T follicular helper cell (primary cell): ENCODE results near the gene SHC2.
"Not testable (repeated sequence)": the region's sequence is repeated elsewhere in the genome, so short reads cannot be mapped to it uniquely, and the experiment has no call there.

ENCODE experiments used
- DNase-seq: peaks from one replicate; pipeline ENCODE4 v3.0.0-alpha.2; 2020; ENCODE audit warnings: low read depth

SHC2 gene

GRCh38 chr19:491146-491741 is 30.4 kb upstream of the SHC2 start:
- DNase-seq: no peak

- no peak for DNase-seq
These were observed 28.8 kb upstream of the SHC2 start for GRCh38 chr19:489418-490196.

- peak; percentile 87 for DNase-seq
These were observed 27.9 kb upstream of the SHC2 start for GRCh38 chr19:488505-489417.

- DNase-seq: no peak
These were observed 24.9 kb upstream of the SHC2 start for GRCh38 chr19:485583-486236.

GRCh38 chr19:485077-485476 is 24.2 kb upstream of the SHC2 start:
- DNase-seq: no peak

- DNase-seq: no peak
These were observed 23.7 kb upstream of the SHC2 start for GRCh38 chr19:484494-484893.

GRCh38 chr19:483332-484072 is 22.7 kb upstream of the SHC2 start:
- DNase-seq: no peak

- DNase-seq: no peak
These were observed 21.6 kb upstream of the SHC2 start for GRCh38 chr19:482186-483041.

- not testable (repeated sequence) for DNase-seq
These were observed 20.3 kb upstream of the SHC2 start for GRCh38 chr19:481100-481499.

GRCh38 chr19:480016-480855 is 19.4 kb upstream of the SHC2 start:
- DNase-seq: peak; percentile 37

GRCh38 chr19:478976-479375 is 18.1 kb upstream of the SHC2 start:
- DNase-seq: no peak

GRCh38 chr19:478236-478903 is 17.5 kb upstream of the SHC2 start:
- no peak for DNase-seq

GRCh38 chr19:475360-475759 is 14.5 kb upstream of the SHC2 start:
- no peak for DNase-seq

- DNase-seq: no peak
These were observed 13.6 kb upstream of the SHC2 start for GRCh38 chr19:474126-475078.

GRCh38 chr19:472005-472858 is 11.4 kb upstream of the SHC2 start:
- no peak for DNase-seq

- no peak for DNase-seq
These were observed 9.9 kb upstream of the SHC2 start for GRCh38 chr19:470701-471100.

- DNase-seq: no peak
These were observed 9.0 kb upstream of the SHC2 start for GRCh38 chr19:469833-470232.
